HepG2 (cell line): ENCODE results near the gene EXPH5. TPM values are rescaled to one million over a fixed set of nuclear protein-coding genes. Genes with fewer than 3 reads are reported as not detected.

Experiments
- ATAC-seq: fragments of 200-7000 bp; cut with Tn5 transposase; 3 replicates; pipeline ENCODE4 v1.9.1; 2020; ENCODE audit warnings: mild to moderate bottlenecking, moderate library complexity
- BruUV-seq: library from RNA; stranded (reverse); fragments of 400-500 nt; replicated peaks from 2 replicates; lab custom pipeline; 2021; lab: Mats Ljungman, UMichigan
- CTCF ChIA-PET: fragments of 300-600 bp; formaldehyde crosslinking; extraction: SDS; loops from one replicate; lab custom pipeline; 2021; ENCODE audit warnings: low total read pairs, inconsistent platforms, low intra/inter-chr PET ratio; lab: Yijun Ruan, JAX
- POLR2A ChIA-PET: fragments of 350-600 bp; sonication (Branson Sonifier 250); formaldehyde crosslinking; loops from one replicate; lab custom pipeline; 2020; ENCODE audit warnings: antibody characterized with exemption, inconsistent platforms; lab: Yijun Ruan, JAX
- DNase-seq: peaks from one replicate; pipeline ENCODE4 v3.0.0-alpha.2; 2015; ENCODE audit warnings: low spot score
- FAIRE-seq: peaks from 3 replicates; lab custom pipeline; 2011; peaks lifted over from hg19 to GRCh38; lab: Jason Lieb, UNC
- H2AFZ ChIP-seq: one replicate; pipeline ENCODE4 v1.6.1; 2011; ENCODE audit warnings: low read length, inconsistent platforms
- H3K27ac ChIP-seq: fragments of 300-600 bp; 3 replicates; pipeline ENCODE4 v1.8.0; 2011; ENCODE audit warnings: mixed run types, mild to moderate bottlenecking, mixed read lengths, low read length, inconsistent platforms; ENCODE audit not compliant: insufficient read depth; ENCODE audit errors: extremely low read length
- H3K27me3 ChIP-seq, 2 experiments: fragments of 200-600 bp in 1 of 2; 2 replicates in 1 of 2; 3 replicates in 1 of 2; pipeline versions ENCODE4 v1.6.0 to v1.8.0; 2011; ENCODE audit warnings: low read length in 2 of 2, mild to moderate bottlenecking in 2 of 2, moderate library complexity in 2 of 2, inconsistent platforms in 1 of 2; ENCODE audit not compliant: insufficient read depth in 2 of 2, control insufficient read depth in 1 of 2
- H3K36me3 ChIP-seq, 2 experiments: fragments of 200-600 bp in 1 of 2; replicated peaks in 1 of 2; 2 replicates in 1 of 2; 3 replicates in 1 of 2; pipeline versions ENCODE4 v1.5.1 to v1.8.0; 2011; ENCODE audit warnings: low read length in 2 of 2, inconsistent platforms in 1 of 2; ENCODE audit not compliant: insufficient read depth in 2 of 2, control insufficient read depth in 1 of 2
- H3K4me1 ChIP-seq: 2 replicates; pipeline ENCODE4 v1.5.1; 2012; ENCODE audit warnings: low read length, inconsistent platforms; ENCODE audit not compliant: insufficient read depth
- H3K4me2 ChIP-seq: 2 replicates; pipeline ENCODE4 v1.6.0; 2011; ENCODE audit warnings: low read depth, low read length, inconsistent platforms
- H3K4me3 ChIP-seq, 3 experiments: fragments of 200-600 bp in 1 of 3; sonication (generic), shearing (Covaris generic) in 1 of 3; replicated peaks in 1 of 3; 2 replicates each; pipeline ENCODE4 v1.5.1; 2011 to 2016; ENCODE audit warnings: low read length in 3 of 3, inconsistent platforms in 2 of 3, low read depth in 2 of 3, mild to moderate bottlenecking in 2 of 3, control low read depth in 1 of 3, mixed read lengths in 1 of 3; ENCODE audit not compliant: insufficient read depth in 1 of 3
- H3K79me2 ChIP-seq: one replicate; pipeline ENCODE4 v1.6.1; 2011; ENCODE audit warnings: low read length, inconsistent platforms; ENCODE audit not compliant: insufficient read depth
- H3K9ac ChIP-seq: 2 replicates; pipeline ENCODE4 v1.6.0; 2011; ENCODE audit warnings: mild to moderate bottlenecking, low read depth, low read length, inconsistent platforms; ENCODE audit not compliant: insufficient read depth
- H3K9me3 ChIP-seq: 2 replicates; pipeline ENCODE4 v1.5.1; 2012; ENCODE audit warnings: mild to moderate bottlenecking, low read length
- H4K20me1 ChIP-seq: 2 replicates; pipeline ENCODE4 v1.6.0; 2011; ENCODE audit warnings: inconsistent platforms, mild to moderate bottlenecking, low read length, moderate library complexity; ENCODE audit not compliant: insufficient read depth
- ARNTL ChIP-seq: sonication (generic); formaldehyde crosslinking; IDR thresholded peaks from 2 replicates; pipeline ENCODE4 v1.4.0; 2020; ENCODE audit warnings: mild to moderate bottlenecking, missing genetic modification reagents
- CBX1 ChIP-seq: IDR thresholded peaks from one replicate; pipeline ENCODE4 v1.6.1; 2016; ENCODE audit warnings: antibody characterized with exemption, low read depth
- EHMT2 ChIP-seq: fragments of 200-600 bp; sonication (generic); IDR thresholded peaks from 2 replicates; pipeline ENCODE4 v1.7.0; 2017; ENCODE audit warnings: antibody characterized with exemption, low read depth, low read length, borderline replicate concordance
- MAFG ChIP-seq: sonication (generic); formaldehyde crosslinking; IDR thresholded peaks from 2 replicates; pipeline ENCODE4 v1.5.1; 2020; ENCODE audit warnings: mild to moderate bottlenecking, missing genetic modification reagents
- NFYC ChIP-seq: IDR thresholded peaks from 2 replicates; pipeline ENCODE4 v1.6.1; 2016; ENCODE audit warnings: missing genetic modification reagents, missing compliant biosample characterization
- PHF5A ChIP-seq: IDR thresholded peaks from one replicate; pipeline ENCODE4 v1.6.1; 2018; ENCODE audit warnings: low read depth, missing genetic modification reagents; ENCODE audit not compliant: unreplicated experiment
- RARA ChIP-seq: IDR thresholded peaks from 2 replicates; pipeline ENCODE4 v1.6.1; 2016; ENCODE audit warnings: missing genetic modification reagents, missing compliant biosample characterization
- RFXANK ChIP-seq: IDR thresholded peaks from 2 replicates; pipeline ENCODE4 v1.6.1; 2016
- SIX1 ChIP-seq: sonication (generic); formaldehyde crosslinking; IDR thresholded peaks from 2 replicates; pipeline ENCODE4 v1.4.0; 2020; ENCODE audit warnings: missing genetic modification reagents, borderline replicate concordance
- SOX6 ChIP-seq, 2 experiments: fragments of 450-650 bp in 1 of 2; sonication (generic) in 1 of 2; formaldehyde crosslinking in 1 of 2; IDR thresholded peaks; 2 replicates each; pipeline versions ENCODE4 v1.4.0 to v1.6.1; 2017 to 2020; ENCODE audit warnings: antibody characterized with exemption in 1 of 2, mild to moderate bottlenecking in 1 of 2, missing genetic modification reagents in 1 of 2
- ZBTB1 ChIP-seq: sonication (generic); formaldehyde crosslinking; IDR thresholded peaks from 2 replicates; pipeline ENCODE4 v1.4.0; 2020; ENCODE audit warnings: missing genetic modification reagents, borderline replicate concordance
- ZNF292 ChIP-seq: sonication (generic); formaldehyde crosslinking; IDR thresholded peaks from 2 replicates; pipeline ENCODE4 v1.8.1; 2022; ENCODE audit warnings: mild to moderate bottlenecking, low read depth, missing genetic modification reagents, borderline replicate concordance
- ZNF3 ChIP-seq: IDR thresholded peaks from 2 replicates; pipeline ENCODE4 v1.7.0; 2017; ENCODE audit warnings: inconsistent platforms
- ZNF333 ChIP-seq: sonication (generic); formaldehyde crosslinking; IDR thresholded peaks from 2 replicates; pipeline ENCODE4 v1.4.0; 2020; ENCODE audit warnings: mild to moderate bottlenecking, missing genetic modification reagents, borderline replicate concordance
- ZNF557 ChIP-seq: sonication (generic); formaldehyde crosslinking; IDR thresholded peaks from 2 replicates; pipeline ENCODE4 v1.4.0; 2020; ENCODE audit warnings: missing genetic modification reagents
- ZSCAN9 ChIP-seq: IDR thresholded peaks from 2 replicates; pipeline ENCODE4 v1.6.1; 2016; ENCODE audit warnings: borderline replicate concordance
- WGBS: methylation state at CpG from one replicate; pipeline ENCODE4 v1.1.6; 2017; ENCODE audit warnings: low lambda C conversion rate; 5-methylcytosine and 5-hydroxymethylcytosine counted together
- in situ Hi-C: cut with HindIII; loops from 2 replicates; pipeline ENCODE4 v1.10.0; 2017; ENCODE audit warnings: low pct_unique_long_range_greater_than_20kb; ENCODE audit not compliant: extremely low pct_ligation_motif_present
- intact Hi-C: fragments of 100-400 bp; cut with micrococcal nuclease; formaldehyde crosslinking; loops from one replicate; pipeline ENCODE4 v1.10.0; 2022; ENCODE audit not compliant: unreplicated experiment
- polyA plus RNA-seq, 8 experiments: library from polyadenylated mRNA; depleted of rRNA in 3 of 8; stranded (reverse) in 7 of 8; unstranded in 1 of 8; fragments of >200 nt; fragmentation: Illumina TruSeq in 4 of 8; extraction: Trizol in 4 of 8; gene quantifications; 2 replicates each; pipeline versions ENCODE4 v1.2.1 to v1.2.3, GENCODE V29; 2011 to 2016; ENCODE audit warnings: low read depth in 4 of 8, missing spikeins in 1 of 8, mixed read lengths in 1 of 8; ENCODE audit not compliant: insufficient read depth in 1 of 8
- total RNA-seq, 5 experiments: library from RNA; depleted of rRNA; stranded (reverse); fragments of >200 nt; fragmentation: Illumina TruSeq; extraction: Trizol; gene quantifications; 2 replicates each; pipeline ENCODE4 v1.2.3, GENCODE V29; 2016; ENCODE audit warnings: low read depth in 1 of 5
- TF ChIP-seq, protein P1 (sequence below): IDR thresholded peaks from 2 replicates; pipeline ENCODE4 v1.6.1; 2016; ENCODE audit warnings: missing genetic modification reagents, missing compliant biosample characterization
- TF ChIP-seq, protein P2 (sequence below): sonication (generic); formaldehyde crosslinking; IDR thresholded peaks from 2 replicates; pipeline ENCODE4 v1.8.0; 2022; ENCODE audit warnings: mild to moderate bottlenecking, missing genetic modification reagents, moderate library complexity
- TF ChIP-seq, protein P3 (sequence below): sonication (generic); formaldehyde crosslinking; IDR thresholded peaks from 2 replicates; pipeline ENCODE4 v1.5.0; 2020; ENCODE audit warnings: missing genetic modification reagents
- TF ChIP-seq, protein P4 (sequence below): sonication (generic); formaldehyde crosslinking; IDR thresholded peaks from 2 replicates; pipeline ENCODE4 v1.5.0; 2020; ENCODE audit warnings: mild to moderate bottlenecking, missing genetic modification reagents

The EXPH5 gene
- total and polyA plus RNA-seq, 2 of the 13 experiments (the other 11 are each of a cell fraction or from before 2014, with no cell fraction given), result under 0.01 to 0.02 TPM

DNA sequence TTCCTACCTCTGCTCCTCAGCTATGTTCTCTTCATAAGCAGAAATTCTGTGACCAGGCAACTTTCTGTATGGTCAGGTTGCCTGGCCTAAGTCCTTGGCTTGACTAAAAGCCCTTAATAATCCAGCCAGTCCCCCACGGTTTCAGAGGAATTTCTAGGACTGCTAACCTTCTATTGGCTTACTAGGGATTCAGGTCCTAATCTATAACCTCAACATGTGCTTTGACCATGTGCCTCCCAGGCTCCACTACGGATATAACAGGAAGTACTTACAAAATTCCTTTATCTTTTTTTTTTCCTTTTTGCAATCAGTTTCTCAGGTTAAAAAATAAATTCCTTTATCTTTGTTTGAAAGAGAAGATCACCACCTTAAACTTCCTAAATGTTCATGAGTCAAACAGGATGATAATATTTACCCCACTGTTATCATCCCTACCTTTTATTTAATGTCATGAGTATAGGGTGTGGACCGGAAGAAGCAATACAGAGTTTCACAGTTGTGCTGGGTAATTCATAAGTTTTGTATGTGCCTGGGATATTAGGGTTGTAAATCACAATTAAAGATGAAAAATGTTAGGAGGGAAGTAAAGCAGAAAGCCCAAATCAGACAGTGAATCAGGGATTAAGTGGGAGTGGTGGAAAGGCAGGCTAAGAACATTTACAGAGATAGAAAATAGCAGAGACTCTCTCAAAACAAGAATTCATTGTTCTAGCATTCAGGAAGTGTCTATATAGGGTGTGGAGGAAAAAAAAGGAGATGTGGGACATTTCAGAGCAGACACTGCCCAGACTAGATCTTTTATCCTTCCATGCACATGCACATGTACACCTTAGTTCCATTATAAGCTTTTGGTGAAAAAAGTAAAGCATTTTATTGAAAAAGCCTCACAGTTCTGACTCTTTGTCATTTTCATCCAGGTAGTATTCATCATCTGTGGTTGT, 84.6 kb downstream of the EXPH5 start (continued):
- TF ChIP-seq PHF5A (CRISPR knock-in tag) (no peak), NFYC (CRISPR knock-in tag) (no peak), ZNF3 (CRISPR knock-in tag) (no peak), ZNF557 (CRISPR knock-in tag) (no peak), ARNTL (CRISPR knock-in tag) (no peak)
- TF ChIP-seq, protein P1, sequence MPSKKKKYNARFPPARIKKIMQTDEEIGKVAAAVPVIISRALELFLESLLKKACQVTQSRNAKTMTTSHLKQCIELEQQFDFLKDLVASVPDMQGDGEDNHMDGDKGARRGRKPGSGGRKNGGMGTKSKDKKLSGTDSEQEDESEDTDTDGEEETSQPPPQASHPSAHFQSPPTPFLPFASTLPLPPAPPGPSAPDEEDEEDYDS (CRISPR knock-in tag), result no peak
- TF ChIP-seq, protein P2, sequence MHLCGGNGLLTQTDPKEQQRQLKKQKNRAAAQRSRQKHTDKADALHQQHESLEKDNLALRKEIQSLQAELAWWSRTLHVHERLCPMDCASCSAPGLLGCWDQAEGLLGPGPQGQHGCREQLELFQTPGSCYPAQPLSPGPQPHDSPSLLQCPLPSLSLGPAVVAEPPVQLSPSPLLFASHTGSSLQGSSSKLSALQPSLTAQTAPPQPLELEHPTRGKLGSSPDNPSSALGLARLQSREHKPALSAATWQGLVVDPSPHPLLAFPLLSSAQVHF (CRISPR knock-in tag), result no peak

DNA sequence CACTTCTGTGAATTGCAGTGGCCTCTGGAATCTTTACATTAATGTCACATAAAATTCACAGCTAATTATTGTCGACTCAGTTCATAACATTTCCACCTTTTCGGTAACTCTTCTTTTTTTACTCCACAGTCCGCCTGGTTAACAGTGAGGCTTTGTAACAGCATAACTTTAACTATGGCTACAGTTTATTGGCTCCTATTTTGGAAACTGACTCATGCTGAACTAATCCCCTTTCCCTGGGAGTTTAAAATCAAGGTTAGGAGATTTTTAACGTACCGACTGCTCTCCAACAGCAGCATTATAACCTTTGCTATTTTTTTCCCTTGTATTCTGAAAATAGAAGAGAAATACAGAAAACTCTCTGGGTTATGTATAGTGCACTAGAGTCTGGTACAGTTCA, 92.2 kb downstream of the EXPH5 start:
- Histone ChIP-seq H3K4me2 (no peak overlapping the region), H3K27ac (no peak overlapping the region), H2AFZ (no peak overlapping the region), H3K9me3 (no peaks in the 10 kb centered on the region), H3K36me3 (no peaks in the 10 kb centered on the region), H3K27me3 (no peaks in the 10 kb centered on the region), H4K20me1 (no peaks in the 10 kb centered on the region), H3K9ac (no peak overlapping the region), H3K4me1 (peaks cover 45% of the 10 kb centered on the region), H3K4me3 (no peak overlapping the region), H3K79me2 (no peaks in the 10 kb centered on the region)
- CTCF ChIA-PET, result no interaction called here
- intact Hi-C loops (no loop called here), in situ Hi-C loops (no loop called here)
- no peak for ATAC-seq
- WGBS, result 48% methylated on average over 5 of the region's 5 CpGs
- POLR2A ChIA-PET, result no interaction called here
- no peak for FAIRE-seq
- no peak for DNase-seq
- BruUV-seq, result no TSS peak
- TF ChIP-seq ZSCAN9 (CRISPR knock-in tag), result no peak
- TF ChIP-seq ZBTB1, result no peak
- TF ChIP-seq ZNF333 (CRISPR knock-in tag), result no peak
- TF ChIP-seq RFXANK (CRISPR knock-in tag), result no peak
- TF ChIP-seq CBX1, result no peak
- no peak for TF ChIP-seq SOX6 (IDR thresholded peaks at IDR 0.05)
- no peak for TF ChIP-seq SOX6 (CRISPR knock-in tag; IDR thresholded peaks at IDR 0.05)
- TF ChIP-seq, protein P3, sequence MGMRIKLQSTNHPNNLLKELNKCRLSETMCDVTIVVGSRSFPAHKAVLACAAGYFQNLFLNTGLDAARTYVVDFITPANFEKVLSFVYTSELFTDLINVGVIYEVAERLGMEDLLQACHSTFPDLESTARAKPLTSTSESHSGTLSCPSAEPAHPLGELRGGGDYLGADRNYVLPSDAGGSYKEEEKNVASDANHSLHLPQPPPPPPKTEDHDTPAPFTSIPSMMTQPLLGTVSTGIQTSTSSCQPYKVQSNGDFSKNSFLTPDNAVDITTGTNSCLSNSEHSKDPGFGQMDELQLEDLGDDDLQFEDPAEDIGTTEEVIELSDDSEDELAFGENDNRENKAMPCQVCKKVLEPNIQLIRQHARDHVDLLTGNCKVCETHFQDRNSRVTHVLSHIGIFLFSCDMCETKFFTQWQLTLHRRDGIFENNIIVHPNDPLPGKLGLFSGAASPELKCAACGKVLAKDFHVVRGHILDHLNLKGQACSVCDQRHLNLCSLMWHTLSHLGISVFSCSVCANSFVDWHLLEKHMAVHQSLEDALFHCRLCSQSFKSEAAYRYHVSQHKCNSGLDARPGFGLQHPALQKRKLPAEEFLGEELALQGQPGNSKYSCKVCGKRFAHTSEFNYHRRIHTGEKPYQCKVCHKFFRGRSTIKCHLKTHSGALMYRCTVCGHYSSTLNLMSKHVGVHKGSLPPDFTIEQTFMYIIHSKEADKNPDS (CRISPR knock-in tag), result no peak
- TF ChIP-seq ZNF292 (CRISPR knock-in tag), result no peak
- no peak for TF ChIP-seq MAFG (CRISPR knock-in tag)
- TF ChIP-seq ZNF557 (CRISPR knock-in tag), result no peak
- TF ChIP-seq RARA (CRISPR knock-in tag), result no peak
- TF ChIP-seq EHMT2, result no peak
- TF ChIP-seq, protein P4, sequence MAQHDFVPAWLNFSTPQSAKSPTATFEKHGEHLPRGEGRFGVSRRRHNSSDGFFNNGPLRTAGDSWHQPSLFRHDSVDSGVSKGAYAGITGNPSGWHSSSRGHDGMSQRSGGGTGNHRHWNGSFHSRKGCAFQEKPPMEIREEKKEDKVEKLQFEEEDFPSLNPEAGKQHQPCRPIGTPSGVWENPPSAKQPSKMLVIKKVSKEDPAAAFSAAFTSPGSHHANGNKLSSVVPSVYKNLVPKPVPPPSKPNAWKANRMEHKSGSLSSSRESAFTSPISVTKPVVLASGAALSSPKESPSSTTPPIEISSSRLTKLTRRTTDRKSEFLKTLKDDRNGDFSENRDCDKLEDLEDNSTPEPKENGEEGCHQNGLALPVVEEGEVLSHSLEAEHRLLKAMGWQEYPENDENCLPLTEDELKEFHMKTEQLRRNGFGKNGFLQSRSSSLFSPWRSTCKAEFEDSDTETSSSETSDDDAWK (CRISPR knock-in tag), result no peak
- no peak for TF ChIP-seq SIX1 (CRISPR knock-in tag)
